HUES6 (cell line): ENCODE data around the gene FHDC1.

Source experiments
- H3K27ac ChIP-seq: 2 replicates; pipeline ENCODE4 v1.7.0; 2013; ENCODE audit warnings: low read depth, mild to moderate bottlenecking, low read length, inconsistent platforms
- H3K27me3 ChIP-seq: 2 replicates; pipeline ENCODE4 v1.6.1; 2013; ENCODE audit warnings: low read length; ENCODE audit not compliant: control insufficient read depth, insufficient read depth
- H3K36me3 ChIP-seq: 2 replicates; pipeline ENCODE4 v1.6.1; 2013; ENCODE audit warnings: low read length; ENCODE audit not compliant: control insufficient read depth, insufficient read depth
- H3K4me1 ChIP-seq: 2 replicates; pipeline ENCODE4 v1.6.1; 2013; ENCODE audit warnings: low read length; ENCODE audit not compliant: control insufficient read depth, insufficient read depth
- H3K4me3 ChIP-seq: 2 replicates; pipeline ENCODE4 v1.5.1; 2013; ENCODE audit warnings: low read depth, low read length
- H3K9ac ChIP-seq: one replicate; pipeline ENCODE4 v1.6.1; 2013; ENCODE audit warnings: mild to moderate bottlenecking, low read length
- H3K9me3 ChIP-seq: 2 replicates; pipeline ENCODE4 v1.6.1; 2013; ENCODE audit warnings: low read depth, low read length; ENCODE audit not compliant: control insufficient read depth, insufficient read depth

Gene FHDC1

GRCh38 chr4:152946446-152946845 lies 10.3 kb downstream of the FHDC1 start:
- no peak overlapping the region for H3K9ac ChIP-seq
- H3K27me3 ChIP-seq: no peaks in the 10 kb centered on the region
- peaks cover 33% of the 10 kb centered on the region for H3K36me3 ChIP-seq
- H3K4me1 ChIP-seq: peaks cover 25% of the 10 kb centered on the region
- H3K9me3 ChIP-seq: no peaks in the 10 kb centered on the region
- H3K27ac ChIP-seq: no peak overlapping the region
- no peak overlapping the region for H3K4me3 ChIP-seq

- Histone ChIP-seq H3K9me3 (no peaks in the 10 kb centered on the region), H3K27me3 (no peaks in the 10 kb centered on the region), H3K4me3 (no peak overlapping the region), H3K9ac (no peak overlapping the region), H3K27ac (no peak overlapping the region), H3K4me1 (peaks cover 33% of the 10 kb centered on the region), H3K36me3 (peaks cover 31% of the 10 kb centered on the region)
These were observed 11.2 kb downstream of the FHDC1 start for GRCh38 chr4:152947311-152947710.

- H3K36me3 ChIP-seq: peaks cover 22% of the 10 kb centered on the region
- H3K27ac ChIP-seq: peak overlapping the region; percentile 3; the same call in 1 of the 2 replicates
- H3K9ac ChIP-seq: no peak overlapping the region
- peaks cover 36% of the 10 kb centered on the region for H3K4me1 ChIP-seq
- no peak overlapping the region for H3K4me3 ChIP-seq
- no peaks in the 10 kb centered on the region for H3K9me3 ChIP-seq
- no peaks in the 10 kb centered on the region for H3K27me3 ChIP-seq
These were observed 13.8 kb downstream of the FHDC1 start for GRCh38 chr4:152949930-152950329.

- Histone ChIP-seq H3K9me3 (no peaks in the 10 kb centered on the region), H3K27ac (peak overlapping the region; percentile 3; the same call in 1 of the 2 replicates), H3K36me3 (peaks cover 19% of the 10 kb centered on the region)
These were observed 14.5 kb downstream of the FHDC1 start for GRCh38 chr4:152950402-152951274.

GRCh38 chr4:152951348-152951747 lies 15.2 kb downstream of the FHDC1 start:
- Histone ChIP-seq H3K36me3 (peaks cover 15% of the 10 kb centered on the region), H3K4me1 (peaks cover 40% of the 10 kb centered on the region), H3K27me3 (no peaks in the 10 kb centered on the region), H3K9ac (no peak overlapping the region), H3K27ac (peak overlapping the region; percentile 74), H3K9me3 (no peaks in the 10 kb centered on the region), H3K4me3 (no peak overlapping the region; the same call in 1 of the 2 replicates)

More at GRCh38 chr4:152950402-152951274, 14.5 kb downstream of the FHDC1 start:
- H3K4me3 ChIP-seq: no peak overlapping the region
- peaks cover 34% of the 10 kb centered on the region for H3K4me1 ChIP-seq
- no peaks in the 10 kb centered on the region for H3K27me3 ChIP-seq
- no peak overlapping the region for H3K9ac ChIP-seq

- no peak overlapping the region for H3K9ac ChIP-seq
- H3K4me3 ChIP-seq: no peak overlapping the region
- no peak overlapping the region for H3K27ac ChIP-seq
- peaks cover 50% of the 10 kb centered on the region for H3K4me1 ChIP-seq
- no peaks in the 10 kb centered on the region for H3K9me3 ChIP-seq
- no peaks in the 10 kb centered on the region for H3K27me3 ChIP-seq
- peaks cover 18% of the 10 kb centered on the region for H3K36me3 ChIP-seq
These were observed 17.4 kb downstream of the FHDC1 start for GRCh38 chr4:152953514-152953913.

GRCh38 chr4:152954741-152955140 lies 18.6 kb downstream of the FHDC1 start:
- Histone ChIP-seq H3K4me3 (no peak overlapping the region), H3K27ac (no peak overlapping the region), H3K27me3 (no peaks in the 10 kb centered on the region), H3K4me1 (peaks cover 46% of the 10 kb centered on the region), H3K9ac (no peak overlapping the region), H3K36me3 (peaks cover 18% of the 10 kb centered on the region), H3K9me3 (no peaks in the 10 kb centered on the region)

GRCh38 chr4:152956147-152956546 lies 20.0 kb downstream of the FHDC1 start:
- Histone ChIP-seq H3K9me3 (no peaks in the 10 kb centered on the region), H3K4me1 (peaks cover 36% of the 10 kb centered on the region), H3K9ac (no peak overlapping the region), H3K27ac (no peak overlapping the region), H3K27me3 (no peaks in the 10 kb centered on the region), H3K4me3 (peak overlapping the region; percentile 10; the same call in 1 of the 2 replicates), H3K36me3 (peaks cover 26% of the 10 kb centered on the region)

- no peak overlapping the region for H3K9ac ChIP-seq
- no peak overlapping the region for H3K27ac ChIP-seq
- peak overlapping the region; percentile 10; the same call in 1 of the 2 replicates for H3K4me3 ChIP-seq
- H3K36me3 ChIP-seq: peaks cover 29% of the 10 kb centered on the region
- peaks cover 33% of the 10 kb centered on the region for H3K4me1 ChIP-seq
- H3K27me3 ChIP-seq: no peaks in the 10 kb centered on the region
- H3K9me3 ChIP-seq: no peaks in the 10 kb centered on the region
These were observed 20.7 kb downstream of the FHDC1 start for GRCh38 chr4:152956650-152957436.

- Histone ChIP-seq H3K4me3 (no peak overlapping the region), H3K9ac (no peak overlapping the region), H3K27ac (no peak overlapping the region), H3K27me3 (no peaks in the 10 kb centered on the region), H3K9me3 (no peaks in the 10 kb centered on the region), H3K4me1 (peaks cover 26% of the 10 kb centered on the region), H3K36me3 (peaks cover 35% of the 10 kb centered on the region)
These were observed 21.5 kb downstream of the FHDC1 start for GRCh38 chr4:152957437-152958171.
